ENCODE results near the gene HOXA10.

Gene HOXA10

GRCh38 chr7:27173956-27174873, at the start of gene HOXA10:
TSS of gene HOXA10 (minus strand) at chr7:27174320. CDS start at chr7:27174306, 14 bp downstream.
- peak in 4 of 10 donors; percentile 2 to 80 (median 64) for DNase-seq
- intact Hi-C loops (cut with DNase I) = no loop called here

GRCh38 chr7:27221201-27221797, 47.2 kb upstream of the HOXA10 start:
- intact Hi-C loops (cut with DNase I) = no loop called here
- no peak for DNase-seq

GRCh38 chr7:27220440-27220955, 46.4 kb upstream of the HOXA10 start:
- peak in 1 of 10 donors; percentile 53 for DNase-seq
- intact Hi-C loops (cut with DNase I) = no loop called here

GRCh38 chr7:27219821-27220220, 45.7 kb upstream of the HOXA10 start:
- intact Hi-C loops (cut with DNase I) = no loop called here
- DNase-seq = no peak

- no peak for DNase-seq
- intact Hi-C loops (cut with DNase I) = no loop called here
These were observed 43.8 kb upstream of the HOXA10 start for GRCh38 chr7:27217951-27218350.

GRCh38 chr7:27215356-27215755, 41.2 kb upstream of the HOXA10 start:
- intact Hi-C loops (cut with DNase I) = no loop called here
- peak in 1 of 10 donors; percentile 19 for DNase-seq

- intact Hi-C loops (cut with DNase I) = loop anchor here (5.0 kb wide), 1 partner anchor 363 kb away; no protein-coding TSS in a partner anchor
- DNase-seq = no peak
These were observed 40.3 kb upstream of the HOXA10 start for GRCh38 chr7:27214239-27214950.

GRCh38 chr7:27213433-27214238, 39.5 kb upstream of the HOXA10 start:
- intact Hi-C loops (cut with DNase I) = loop anchor here (5.0 kb wide), 1 partner anchor 364 kb away; no protein-coding TSS in a partner anchor
- peak in 1 of 10 donors; percentile 72 for DNase-seq

GRCh38 chr7:27212497-27213432, 38.6 kb upstream of the HOXA10 start:
- peak in 1 of 10 donors; percentile 20 for DNase-seq
- intact Hi-C loops (cut with DNase I) = loop anchor here (5.0 kb wide), 1 partner anchor 365 kb away; no protein-coding TSS in a partner anchor

GRCh38 chr7:27211764-27212204, 37.7 kb upstream of the HOXA10 start:
- no peak for DNase-seq
- intact Hi-C loops (cut with DNase I) = loop anchor here (5.0 kb wide), 1 partner anchor 366 kb away; no protein-coding TSS in a partner anchor

GRCh38 chr7:27211084-27211446, 36.9 kb upstream of the HOXA10 start:
- DNase-seq = no peak
- intact Hi-C loops (cut with DNase I) = loop anchor here (5.0 kb wide), 1 partner anchor 366 kb away; no protein-coding TSS in a partner anchor

- peak in 8 of 10 donors; percentile 38 to 88 (median 52) for DNase-seq
- intact Hi-C loops (cut with DNase I) = loop anchor here (5.0 kb wide), 1 partner anchor 367 kb away; no protein-coding TSS in a partner anchor
These were observed 36.4 kb upstream of the HOXA10 start for GRCh38 chr7:27210441-27211083.

- DNase-seq = no peak
- intact Hi-C loops (cut with DNase I) = loop anchor here (5.0 kb wide), 1 partner anchor 367 kb away; no protein-coding TSS in a partner anchor
These were observed 35.9 kb upstream of the HOXA10 start for GRCh38 chr7:27209933-27210440.

- intact Hi-C loops (cut with DNase I) = no loop called here
- no peak for DNase-seq
These were observed 34.9 kb upstream of the HOXA10 start for GRCh38 chr7:27208998-27209397.

- intact Hi-C loops (cut with DNase I) = no loop called here
- DNase-seq = no peak
These were observed 33.3 kb upstream of the HOXA10 start for GRCh38 chr7:27207348-27207985.

- intact Hi-C loops (cut with DNase I) = no loop called here
These were observed 31.5 kb upstream of the HOXA10 start for GRCh38 chr7:27205325-27206280.

More at GRCh38 chr7:27205325-27206280, 31.5 kb upstream of the HOXA10 start:
- no peak for DNase-seq
